ENCODE results near the gene RAB9A.
A peak's percentile ranks its signal among the peaks of the same experiment; 100 is the strongest.
"Not testable (repeated sequence)": the region's sequence is repeated elsewhere in the genome, so short reads cannot be mapped to it uniquely, and the experiment has no call there.

The RAB9A gene

DNA sequence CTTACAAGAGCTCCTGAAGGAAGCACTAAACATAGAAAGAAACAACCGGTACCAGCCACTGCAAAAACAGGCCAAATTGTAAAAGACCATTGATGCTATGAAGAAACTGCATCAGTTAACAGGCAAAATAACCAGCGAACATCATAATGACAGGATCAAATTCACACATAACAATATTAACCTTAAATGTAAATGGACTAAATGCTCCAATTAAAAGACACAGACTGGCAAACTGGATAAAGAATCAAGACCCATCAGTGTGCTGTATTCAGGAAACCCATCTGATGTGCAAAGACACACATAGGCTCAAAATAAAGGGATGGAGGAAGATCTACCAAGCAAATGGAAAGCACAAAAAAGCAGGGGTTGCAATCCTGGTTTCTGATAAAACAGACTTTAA is 37.7 kb downstream of the RAB9A start:
- H3K36me3 ChIP-seq (ENCODE audit: control insufficient read depth in 1 of 2, insufficient read depth in 2 of 2, low read length in 2 of 2); H3K27ac ChIP-seq (ENCODE audit: low read length); H3K4me1 ChIP-seq (ENCODE audit: control insufficient read depth in 1 of 2, insufficient read depth in 2 of 2, low read length in 2 of 2); H3K9me3 ChIP-seq (ENCODE audit: control insufficient read depth in 1 of 2, low read length in 2 of 2); H3K4me3 ChIP-seq (ENCODE audit: low read depth in 1 of 2, low read length in 2 of 2); H3K27me3 ChIP-seq (ENCODE audit: low read depth, low read length): not testable (repeated sequence)

DNA sequence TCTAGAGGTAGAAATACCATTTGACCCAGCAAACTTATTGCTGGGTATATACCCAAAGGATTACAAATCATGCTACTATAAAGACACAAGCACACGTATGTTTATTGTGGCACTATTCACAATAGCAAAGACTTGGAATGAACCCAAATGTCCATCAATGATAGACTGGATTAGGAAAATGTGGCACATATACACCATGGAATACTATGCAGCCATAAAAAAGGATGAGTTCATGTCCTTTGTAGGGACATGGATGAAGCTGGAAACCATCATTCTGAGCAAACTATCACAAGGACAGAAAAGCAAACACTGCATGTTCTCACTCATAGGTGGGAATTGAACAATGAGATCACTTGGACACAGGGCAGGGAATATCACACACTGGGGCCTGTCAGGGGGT is 41.6 kb downstream of the RAB9A start:
- H3K36me3 ChIP-seq (ENCODE audit: control insufficient read depth in 1 of 2, insufficient read depth in 2 of 2, low read length in 2 of 2); H3K27me3 ChIP-seq (ENCODE audit: low read depth, low read length); H3K4me1 ChIP-seq (ENCODE audit: control insufficient read depth in 1 of 2, insufficient read depth in 2 of 2, low read length in 2 of 2); H3K27ac ChIP-seq (ENCODE audit: low read length); H3K9me3 ChIP-seq (ENCODE audit: control insufficient read depth in 1 of 2, low read length in 2 of 2); H3K4me3 ChIP-seq (ENCODE audit: low read depth in 1 of 2, low read length in 2 of 2): not testable (repeated sequence)

GRCh38 chrX:13732246-13733067 is 43.5 kb downstream of the RAB9A start:
- no peak overlapping the region for H3K4me3 ChIP-seq (ENCODE audit: low read depth in 1 of 2, low read length in 2 of 2)
- H3K27me3 ChIP-seq (ENCODE audit: low read depth, low read length) = no peaks in the 10 kb centered on the region
- peak overlapping the region; percentile 86 for H3K27ac ChIP-seq (ENCODE audit: low read length)
- H3K9me3 ChIP-seq (ENCODE audit: control insufficient read depth in 1 of 2, low read length in 2 of 2) = no peaks in the 10 kb centered on the region
- peaks cover 0 to 4% of the 10 kb centered on the region in 2 donors for H3K4me1 ChIP-seq (ENCODE audit: control insufficient read depth in 1 of 2, insufficient read depth in 2 of 2, low read length in 2 of 2)
- no peaks in the 10 kb centered on the region for H3K36me3 ChIP-seq (ENCODE audit: control insufficient read depth in 1 of 2, insufficient read depth in 2 of 2, low read length in 2 of 2)

- Histone ChIP-seq H3K36me3 (ENCODE audit: control insufficient read depth in 1 of 2, insufficient read depth in 2 of 2, low read length in 2 of 2) (no peaks in the 10 kb centered on the region), H3K27ac (ENCODE audit: low read length) (peak overlapping the region; percentile 86), H3K9me3 (ENCODE audit: control insufficient read depth in 1 of 2, low read length in 2 of 2) (no peaks in the 10 kb centered on the region), H3K27me3 (ENCODE audit: low read depth, low read length) (no peaks in the 10 kb centered on the region), H3K4me1 (ENCODE audit: control insufficient read depth in 1 of 2, insufficient read depth in 2 of 2, low read length in 2 of 2) (peaks cover 0 to 4% of the 10 kb centered on the region in 2 donors), H3K4me3 (ENCODE audit: low read depth in 1 of 2, low read length in 2 of 2) (peak overlapping the region; percentile 75 to 86)
These were observed 44.6 kb downstream of the RAB9A start for GRCh38 chrX:13733506-13733905.

- H3K9me3 ChIP-seq (ENCODE audit: control insufficient read depth in 1 of 2, low read length in 2 of 2) = no peaks in the 10 kb centered on the region
- H3K4me1 ChIP-seq (ENCODE audit: control insufficient read depth in 1 of 2, insufficient read depth in 2 of 2, low read length in 2 of 2) = peaks cover 0 to 4% of the 10 kb centered on the region in 2 donors
- no peaks in the 10 kb centered on the region for H3K36me3 ChIP-seq (ENCODE audit: control insufficient read depth in 1 of 2, insufficient read depth in 2 of 2, low read length in 2 of 2)
- peak within 1 kb of the TSS; percentile 86 for H3K27ac ChIP-seq (ENCODE audit: low read length)
- no peaks in the 10 kb centered on the region for H3K27me3 ChIP-seq (ENCODE audit: low read depth, low read length)
- H3K4me3 ChIP-seq (ENCODE audit: low read depth in 1 of 2, low read length in 2 of 2) = peak within 1 kb of the TSS; percentile 75 to 86
These were observed 45.6 kb downstream of the RAB9A start, which contains the start of the genes OFD1 and TRAPPC2 for GRCh38 chrX:13734278-13735172. OFD1 (plus strand) TSS chrX:13734748; CDS start chrX:13735072, 324 bp downstream. TRAPPC2 (minus strand) TSS chrX:13734620; CDS start chrX:13719963, 14,657 bp downstream.

GRCh38 chrX:13741695-13742094 is 52.8 kb downstream of the RAB9A start:
- H3K4me1 ChIP-seq (ENCODE audit: control insufficient read depth in 1 of 2, insufficient read depth in 2 of 2, low read length in 2 of 2) = no peaks in the 10 kb centered on the region
- no peaks in the 10 kb centered on the region for H3K27me3 ChIP-seq (ENCODE audit: low read depth, low read length)
- no peak overlapping the region for H3K4me3 ChIP-seq (ENCODE audit: low read depth in 1 of 2, low read length in 2 of 2)
- peaks cover 7% of the 10 kb centered on the region in 2 donors for H3K36me3 ChIP-seq (ENCODE audit: control insufficient read depth in 1 of 2, insufficient read depth in 2 of 2, low read length in 2 of 2)
- H3K9me3 ChIP-seq (ENCODE audit: control insufficient read depth in 1 of 2, low read length in 2 of 2) = no peaks in the 10 kb centered on the region
- H3K27ac ChIP-seq (ENCODE audit: low read length) = no peak overlapping the region

DNA sequence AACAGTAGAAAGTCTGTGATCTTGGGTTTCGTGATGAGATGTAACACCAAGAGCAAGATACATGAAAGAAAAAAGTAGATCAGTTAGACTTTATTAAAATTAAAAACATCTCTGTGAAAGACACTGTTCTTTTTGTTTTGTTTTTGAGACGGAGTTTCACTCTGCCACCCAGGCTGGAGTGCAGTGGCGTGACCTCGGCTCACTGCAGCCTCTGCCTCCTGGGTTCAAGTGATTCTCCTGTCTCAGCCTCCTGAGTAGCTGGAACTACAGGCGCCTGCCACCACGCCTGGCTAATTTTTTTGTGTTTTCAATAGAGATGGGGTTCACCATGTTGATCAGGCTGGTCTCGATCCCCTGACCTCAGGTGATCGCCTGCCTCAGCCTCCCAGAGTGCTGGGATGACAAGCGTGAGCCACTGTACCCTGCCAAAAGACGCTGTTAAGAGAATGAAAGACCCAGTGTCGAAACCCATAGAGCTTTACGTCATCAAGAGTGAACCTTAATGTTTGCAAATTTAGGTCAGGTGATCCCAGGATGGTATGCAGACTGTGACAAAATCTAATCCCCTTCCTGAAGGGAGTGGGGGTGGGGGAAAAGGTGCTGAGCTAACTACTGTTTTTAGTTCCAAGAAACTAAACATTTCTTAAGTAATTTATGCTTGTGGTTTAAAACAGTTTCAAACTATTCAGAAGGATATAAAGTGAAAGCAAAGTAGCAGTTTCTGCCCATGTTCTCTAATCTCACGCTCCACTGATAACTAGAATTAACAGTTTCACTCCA is 53.7 kb downstream of the RAB9A start:
- no peak overlapping the region for H3K4me3 ChIP-seq (ENCODE audit: low read depth in 1 of 2, low read length in 2 of 2)
- H3K4me1 ChIP-seq (ENCODE audit: control insufficient read depth in 1 of 2, insufficient read depth in 2 of 2, low read length in 2 of 2) = no peaks in the 10 kb centered on the region
- no peak overlapping the region for H3K27ac ChIP-seq (ENCODE audit: low read length)
- H3K9me3 ChIP-seq (ENCODE audit: control insufficient read depth in 1 of 2, low read length in 2 of 2) = no peaks in the 10 kb centered on the region
- peaks cover 7% of the 10 kb centered on the region in 2 donors for H3K36me3 ChIP-seq (ENCODE audit: control insufficient read depth in 1 of 2, insufficient read depth in 2 of 2, low read length in 2 of 2)
- no peaks in the 10 kb centered on the region for H3K27me3 ChIP-seq (ENCODE audit: low read depth, low read length)

- Histone ChIP-seq H3K36me3 (ENCODE audit: control insufficient read depth in 1 of 2, insufficient read depth in 2 of 2, low read length in 2 of 2) (peaks cover 0 to 12% of the 10 kb centered on the region in 2 donors), H3K4me3 (ENCODE audit: low read depth in 1 of 2, low read length in 2 of 2) (no peak overlapping the region)
These were observed 58.9 kb downstream of the RAB9A start for GRCh38 chrX:13747836-13748235.

DNA sequence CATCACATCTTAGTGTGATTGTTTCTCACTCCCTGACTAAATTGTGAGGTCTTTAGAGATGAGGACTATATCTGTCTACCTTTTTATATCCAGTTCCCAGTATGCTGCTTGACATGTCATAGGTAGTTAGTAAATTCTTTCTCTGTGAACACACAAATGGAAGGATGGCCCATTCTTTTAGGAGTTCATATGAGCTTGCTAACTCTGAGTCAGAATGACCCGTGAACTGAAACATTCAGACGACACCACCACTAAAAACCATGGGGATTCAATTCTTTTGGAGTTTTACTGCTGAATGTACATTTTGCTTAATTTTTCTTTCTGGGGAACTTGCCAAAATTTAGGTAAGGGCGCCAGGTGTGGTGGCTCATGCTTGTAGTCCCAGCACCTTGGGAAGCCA is 59.6 kb downstream of the RAB9A start:
- Histone ChIP-seq H3K27me3 (ENCODE audit: low read depth, low read length) (no peaks in the 10 kb centered on the region), H3K27ac (ENCODE audit: low read length) (no peak overlapping the region), H3K4me1 (ENCODE audit: control insufficient read depth in 1 of 2, insufficient read depth in 2 of 2, low read length in 2 of 2) (no peaks in the 10 kb centered on the region), H3K4me3 (ENCODE audit: low read depth in 1 of 2, low read length in 2 of 2) (no peak overlapping the region), H3K9me3 (ENCODE audit: control insufficient read depth in 1 of 2, low read length in 2 of 2) (no peaks in the 10 kb centered on the region), H3K36me3 (ENCODE audit: control insufficient read depth in 1 of 2, insufficient read depth in 2 of 2, low read length in 2 of 2) (peaks cover 0 to 12% of the 10 kb centered on the region in 2 donors)

More at GRCh38 chrX:13747836-13748235, 58.9 kb downstream of the RAB9A start:
- Histone ChIP-seq H3K27me3 (ENCODE audit: low read depth, low read length) (no peaks in the 10 kb centered on the region), H3K4me1 (ENCODE audit: control insufficient read depth in 1 of 2, insufficient read depth in 2 of 2, low read length in 2 of 2) (no peaks in the 10 kb centered on the region), H3K9me3 (ENCODE audit: control insufficient read depth in 1 of 2, low read length in 2 of 2) (no peaks in the 10 kb centered on the region), H3K27ac (ENCODE audit: low read length) (no peak overlapping the region)

DNA sequence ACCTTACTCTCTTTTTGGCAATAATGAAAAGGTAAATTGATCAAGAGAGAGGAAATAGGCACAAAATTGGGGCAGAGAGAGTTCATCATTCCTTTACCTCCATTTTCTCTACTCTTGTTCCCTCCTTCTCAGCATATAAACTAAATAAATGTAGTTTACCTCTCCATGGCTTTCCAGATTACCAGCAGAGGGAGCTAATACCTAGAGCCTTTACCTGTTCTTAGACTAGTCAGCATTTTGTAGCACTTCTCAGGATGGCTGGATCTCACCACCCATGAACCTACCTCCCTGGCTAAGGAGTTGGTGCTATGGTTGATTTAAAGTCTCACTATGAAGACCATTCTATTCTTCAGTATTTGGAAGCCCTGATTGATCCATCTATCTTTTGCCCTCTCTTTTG is 61.3 kb downstream of the RAB9A start:
- Histone ChIP-seq H3K27ac (ENCODE audit: low read length) (no peak overlapping the region), H3K27me3 (ENCODE audit: low read depth, low read length) (no peaks in the 10 kb centered on the region), H3K9me3 (ENCODE audit: control insufficient read depth in 1 of 2, low read length in 2 of 2) (no peaks in the 10 kb centered on the region), H3K4me3 (ENCODE audit: low read depth in 1 of 2, low read length in 2 of 2) (no peak overlapping the region), H3K4me1 (ENCODE audit: control insufficient read depth in 1 of 2, insufficient read depth in 2 of 2, low read length in 2 of 2) (no peaks in the 10 kb centered on the region), H3K36me3 (ENCODE audit: control insufficient read depth in 1 of 2, insufficient read depth in 2 of 2, low read length in 2 of 2) (peaks cover 0 to 9% of the 10 kb centered on the region in 2 donors)

GRCh38 chrX:13750812-13751211 is 61.9 kb downstream of the RAB9A start:
- no peaks in the 10 kb centered on the region for H3K9me3 ChIP-seq (ENCODE audit: control insufficient read depth in 1 of 2, low read length in 2 of 2)
- H3K27me3 ChIP-seq (ENCODE audit: low read depth, low read length) = no peaks in the 10 kb centered on the region
- H3K36me3 ChIP-seq (ENCODE audit: control insufficient read depth in 1 of 2, insufficient read depth in 2 of 2, low read length in 2 of 2) = peaks cover 0 to 9% of the 10 kb centered on the region in 2 donors
- no peak overlapping the region for H3K4me3 ChIP-seq (ENCODE audit: low read depth in 1 of 2, low read length in 2 of 2)
- no peak overlapping the region for H3K27ac ChIP-seq (ENCODE audit: low read length)
- no peaks in the 10 kb centered on the region for H3K4me1 ChIP-seq (ENCODE audit: control insufficient read depth in 1 of 2, insufficient read depth in 2 of 2, low read length in 2 of 2)

All from muscle layer of duodenum (tissue), 2 donors.